WERI-Rb-1 (cell line): ENCODE data around the gene CFAP69.
A peak's percentile ranks its signal among the peaks of the same experiment; 100 is the strongest.

Experiments
- DNase-seq: peaks from one replicate; pipeline ENCODE4 v3.0.0-alpha.2; 2020
- H3K27ac ChIP-seq: fragments of 250-450 bp; sonication (Bioruptor Pico); 2 replicates; pipeline ENCODE4 v1.5.1; 2020; ENCODE audit warnings: mild to moderate bottlenecking, moderate library complexity
- H3K27me3 ChIP-seq: fragments of 250-450 bp; sonication (Bioruptor Pico); 2 replicates; pipeline ENCODE4 v1.5.1; 2021; ENCODE audit warnings: mild to moderate bottlenecking, low read depth, moderate library complexity; ENCODE audit not compliant: insufficient read depth, severe bottlenecking
- H3K36me3 ChIP-seq: fragments of 250-450 bp; sonication (Bioruptor Pico); 2 replicates; pipeline ENCODE4 v1.5.1; 2020; ENCODE audit warnings: mild to moderate bottlenecking, moderate library complexity
- H3K4me3 ChIP-seq: 2 replicates; pipeline ENCODE4 v1.5.1; 2011; ENCODE audit warnings: low read depth, mild to moderate bottlenecking, control low read depth, low read length
- H3K9me3 ChIP-seq: fragments of 250-450 bp; sonication (Bioruptor Pico); 2 replicates; pipeline ENCODE4 v1.5.1; 2021; ENCODE audit warnings: mild to moderate bottlenecking, moderate library complexity; ENCODE audit not compliant: severe bottlenecking
- CTCF ChIP-seq: IDR thresholded peaks from 2 replicates; pipeline ENCODE4 v1.5.1; 2011; ENCODE audit warnings: low read depth, mild to moderate bottlenecking, control low read depth, inconsistent platforms, low read length

Gene CFAP69

GRCh38 chr7:90274161-90274560 is 29.2 kb downstream of the CFAP69 start:
- no peak for TF ChIP-seq CTCF
- Histone ChIP-seq H3K9me3 (no peaks in the 10 kb centered on the region), H3K4me3 (no peak overlapping the region), H3K27ac (no peak overlapping the region), H3K36me3 (no peaks in the 10 kb centered on the region), H3K27me3 (no peaks in the 10 kb centered on the region)
- no peak for DNase-seq

GRCh38 chr7:90276033-90276728 is 31.2 kb downstream of the CFAP69 start:
- no peak for TF ChIP-seq CTCF

GRCh38 chr7:90288154-90288553 is 43.2 kb downstream of the CFAP69 start:
- no peak for TF ChIP-seq CTCF
- no peaks in the 10 kb centered on the region for H3K9me3 ChIP-seq
- no peak overlapping the region for H3K27ac ChIP-seq
- DNase-seq = no peak
- no peak overlapping the region for H3K4me3 ChIP-seq
- no peaks in the 10 kb centered on the region for H3K27me3 ChIP-seq
- no peaks in the 10 kb centered on the region for H3K36me3 ChIP-seq

More at GRCh38 chr7:90276033-90276728, 31.2 kb downstream of the CFAP69 start:
- Histone ChIP-seq H3K27ac (no peak overlapping the region), H3K27me3 (no peaks in the 10 kb centered on the region), H3K36me3 (no peaks in the 10 kb centered on the region), H3K9me3 (no peaks in the 10 kb centered on the region), H3K4me3 (no peak overlapping the region)
- no peak for DNase-seq

- DNase-seq = no peak
- no peaks in the 10 kb centered on the region for H3K27me3 ChIP-seq
- H3K36me3 ChIP-seq = no peaks in the 10 kb centered on the region
- TF ChIP-seq CTCF = no peak
- H3K27ac ChIP-seq = no peak overlapping the region
- no peaks in the 10 kb centered on the region for H3K9me3 ChIP-seq
- no peak overlapping the region for H3K4me3 ChIP-seq
Measured at GRCh38 chr7:90290244-90291113, 45.5 kb downstream of the CFAP69 start.

- Histone ChIP-seq H3K4me3 (no peak overlapping the region), H3K9me3 (no peaks in the 10 kb centered on the region), H3K27ac (no peak overlapping the region), H3K36me3 (no peaks in the 10 kb centered on the region), H3K27me3 (no peaks in the 10 kb centered on the region)
- TF ChIP-seq CTCF = peak; percentile 72
- DNase-seq = no peak
Measured at GRCh38 chr7:90298145-90299038, 53.4 kb downstream of the CFAP69 start.
